PC-9 (cell line): ENCODE results near the gene SOAT2. TPM values are rescaled to one million over a fixed set of nuclear protein-coding genes. Genes with fewer than 3 reads are reported as not detected.

Source experiments
- BruUV-seq: library from RNA; stranded (reverse); fragments of 400-500 nt; replicated peaks from 2 replicates; lab custom pipeline; 2021; lab: Mats Ljungman, UMichigan
- CTCF ChIA-PET: fragments of 300-600 bp; sonication (Branson Sonifier 250); formaldehyde crosslinking; loops from one replicate; lab custom pipeline; 2022; ENCODE audit warnings: antibody characterized with exemption; lab: Charles Lee
- POLR2A ChIA-PET: fragments of 300-600 bp; sonication (Branson Sonifier 250); formaldehyde crosslinking; loops from one replicate; lab custom pipeline; 2022; ENCODE audit warnings: antibody characterized with exemption; ENCODE audit not compliant: unreplicated experiment; lab: Charles Lee
- DNase-seq, 2 experiments: peaks; one replicate each; pipeline versions ENCODE4 v3.0.0 to v3.0.0-alpha.2; 2015 to 2022; ENCODE audit warnings: mixed read lengths in 1 of 2
- H2AFZ ChIP-seq: fragments of 200-600 bp; sonication (generic); 2 replicates; pipeline ENCODE4 v1.8.1; 2017; ENCODE audit warnings: antibody characterized with exemption
- H3F3A ChIP-seq: fragments of 200-600 bp; sonication (generic); 2 replicates; pipeline ENCODE4 v1.8.1; 2017; ENCODE audit warnings: antibody characterized with exemption, mild to moderate bottlenecking, low read depth; ENCODE audit not compliant: insufficient read depth
- H3K27ac ChIP-seq: fragments of 200-600 bp; sonication (generic); 2 replicates; pipeline ENCODE4 v1.6.1; 2016; ENCODE audit warnings: mixed run types
- H3K27me3 ChIP-seq: fragments of 200-600 bp; sonication (generic); 2 replicates; pipeline ENCODE4 v1.6.1; 2016; ENCODE audit warnings: low read depth, mixed run types; ENCODE audit not compliant: insufficient read depth
- H3K36me3 ChIP-seq: fragments of 200-600 bp; sonication (generic); 2 replicates; pipeline ENCODE4 v1.6.1; 2016; ENCODE audit warnings: low read depth, mixed run types
- H3K4me1 ChIP-seq: fragments of 200-600 bp; sonication (generic); replicated peaks from 2 replicates; pipeline ENCODE4 v1.6.1; 2016; ENCODE audit warnings: mixed run types; ENCODE audit not compliant: insufficient read depth
- H3K4me2 ChIP-seq: fragments of 200-600 bp; sonication (generic); 2 replicates; pipeline ENCODE4 v1.6.1; 2017; ENCODE audit warnings: mixed run types
- H3K4me3 ChIP-seq: fragments of 200-600 bp; sonication (generic); 2 replicates; pipeline ENCODE4 v1.6.1; 2016; ENCODE audit warnings: mixed run types
- H3K79me2 ChIP-seq: fragments of 200-600 bp; sonication (generic); 2 replicates; pipeline ENCODE4 v1.6.1; 2017; ENCODE audit warnings: low read depth, mixed run types
- H3K9me2 ChIP-seq: fragments of 200-600 bp; sonication (generic); 2 replicates; pipeline ENCODE4 v1.8.1; 2017; ENCODE audit warnings: mild to moderate bottlenecking; ENCODE audit not compliant: insufficient read depth
- H3K9me3 ChIP-seq: fragments of 200-600 bp; sonication (generic); 2 replicates; pipeline ENCODE4 v1.8.1; 2016; ENCODE audit warnings: low read depth; ENCODE audit not compliant: insufficient read depth
- H4K20me1 ChIP-seq: fragments of 200-600 bp; sonication (generic); 2 replicates; pipeline ENCODE4 v1.8.1; 2017; ENCODE audit not compliant: insufficient read depth
- EZH2 ChIP-seq: fragments of 200-600 bp; sonication (generic); IDR thresholded peaks from 2 replicates; pipeline ENCODE4 v1.8.0; 2017; ENCODE audit warnings: antibody characterized with exemption, low read depth
- intact Hi-C: fragments of 100-400 bp; cut with micrococcal nuclease; formaldehyde crosslinking; loops from one replicate; pipeline ENCODE4 v1.10.0; 2022; ENCODE audit not compliant: unreplicated experiment
- total RNA-seq: library from RNA; stranded (reverse); gene quantifications from 2 replicates; pipeline ENCODE4 v1.2.3, GENCODE V29; 2021
- TF ChIP-seq, protein P1 (sequence below): fragments of 200-600 bp; sonication (generic); conservative IDR thresholded peaks from 2 replicates; pipeline ENCODE4 v1.6.1; 2017; ENCODE audit warnings: mixed run types, antibody characterized with exemption, mild to moderate bottlenecking, moderate library complexity

Gene SOAT2
- total RNA-seq, 1 experiment from 2014 or later: 0.79 TPM

DNA sequence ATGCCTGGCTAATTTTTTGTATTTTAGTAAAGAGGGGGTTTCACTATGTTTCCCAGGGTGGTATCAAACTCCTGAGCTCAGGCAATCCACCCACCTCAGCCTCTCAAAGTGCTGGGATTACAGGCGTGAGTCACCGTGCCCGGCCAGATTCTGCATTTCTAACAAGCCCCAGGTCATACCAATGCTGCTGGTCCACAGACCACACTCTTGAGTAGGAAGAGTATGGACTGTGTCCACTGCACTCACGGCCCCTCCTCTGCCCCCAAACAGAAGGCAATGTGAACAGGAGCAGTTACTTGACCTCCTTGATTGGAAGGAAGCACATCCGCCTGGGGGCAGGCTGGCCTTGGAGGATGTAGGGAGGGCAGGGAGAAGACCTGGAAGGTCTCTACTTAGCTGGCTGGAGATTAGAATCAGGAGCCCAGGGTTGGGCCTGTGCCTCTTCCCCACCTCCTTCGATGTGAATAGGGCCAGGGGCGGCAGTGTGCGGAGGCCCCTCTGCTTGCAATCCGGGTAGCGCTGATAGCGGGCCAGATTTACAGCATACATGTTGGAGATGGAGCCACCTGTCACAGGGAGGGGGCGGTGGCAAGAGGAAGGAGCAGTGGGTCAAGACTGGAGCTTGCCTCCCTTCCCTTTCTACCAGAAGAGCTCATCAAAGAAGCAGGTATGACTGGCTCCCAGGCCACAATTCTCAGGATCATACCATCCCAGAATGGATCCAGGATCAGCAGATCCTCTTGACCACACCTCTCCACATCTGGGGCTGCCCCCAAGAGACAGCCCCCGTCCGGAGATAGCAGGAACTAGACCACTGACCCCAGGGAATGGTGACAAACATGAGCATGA lies 67.8 kb downstream of the SOAT2 start:
- intact Hi-C loops: loop anchor here (10.0 kb wide), 1 partner anchor 106 kb away; no protein-coding TSS in a partner anchor
- no peaks in the 10 kb centered on the region for H3K9me3 ChIP-seq
- peaks cover 21% of the 10 kb centered on the region for H3K4me1 ChIP-seq
- H3K27ac ChIP-seq: no peak overlapping the region
- TF ChIP-seq, protein P1, sequence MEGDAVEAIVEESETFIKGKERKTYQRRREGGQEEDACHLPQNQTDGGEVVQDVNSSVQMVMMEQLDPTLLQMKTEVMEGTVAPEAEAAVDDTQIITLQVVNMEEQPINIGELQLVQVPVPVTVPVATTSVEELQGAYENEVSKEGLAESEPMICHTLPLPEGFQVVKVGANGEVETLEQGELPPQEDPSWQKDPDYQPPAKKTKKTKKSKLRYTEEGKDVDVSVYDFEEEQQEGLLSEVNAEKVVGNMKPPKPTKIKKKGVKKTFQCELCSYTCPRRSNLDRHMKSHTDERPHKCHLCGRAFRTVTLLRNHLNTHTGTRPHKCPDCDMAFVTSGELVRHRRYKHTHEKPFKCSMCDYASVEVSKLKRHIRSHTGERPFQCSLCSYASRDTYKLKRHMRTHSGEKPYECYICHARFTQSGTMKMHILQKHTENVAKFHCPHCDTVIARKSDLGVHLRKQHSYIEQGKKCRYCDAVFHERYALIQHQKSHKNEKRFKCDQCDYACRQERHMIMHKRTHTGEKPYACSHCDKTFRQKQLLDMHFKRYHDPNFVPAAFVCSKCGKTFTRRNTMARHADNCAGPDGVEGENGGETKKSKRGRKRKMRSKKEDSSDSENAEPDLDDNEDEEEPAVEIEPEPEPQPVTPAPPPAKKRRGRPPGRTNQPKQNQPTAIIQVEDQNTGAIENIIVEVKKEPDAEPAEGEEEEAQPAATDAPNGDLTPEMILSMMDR: no peak
- TF ChIP-seq EZH2: no peak
- no peaks in the 10 kb centered on the region for H3K36me3 ChIP-seq
- H3F3A ChIP-seq: peaks cover 15% of the 10 kb centered on the region; the same call in 1 of the 2 replicates
- DNase-seq: no peak
- CTCF ChIA-PET: no interaction called here
- H3K79me2 ChIP-seq: no peaks in the 10 kb centered on the region
- no peak overlapping the region for H3K4me3 ChIP-seq
- BruUV-seq: no TSS peak
- H2AFZ ChIP-seq: no peak overlapping the region
- no peaks in the 10 kb centered on the region for H3K27me3 ChIP-seq
- POLR2A ChIA-PET: no interaction called here
- no peak overlapping the region for H3K4me2 ChIP-seq
- no peaks in the 10 kb centered on the region for H4K20me1 ChIP-seq
- no peaks in the 10 kb centered on the region for H3K9me2 ChIP-seq

DNA sequence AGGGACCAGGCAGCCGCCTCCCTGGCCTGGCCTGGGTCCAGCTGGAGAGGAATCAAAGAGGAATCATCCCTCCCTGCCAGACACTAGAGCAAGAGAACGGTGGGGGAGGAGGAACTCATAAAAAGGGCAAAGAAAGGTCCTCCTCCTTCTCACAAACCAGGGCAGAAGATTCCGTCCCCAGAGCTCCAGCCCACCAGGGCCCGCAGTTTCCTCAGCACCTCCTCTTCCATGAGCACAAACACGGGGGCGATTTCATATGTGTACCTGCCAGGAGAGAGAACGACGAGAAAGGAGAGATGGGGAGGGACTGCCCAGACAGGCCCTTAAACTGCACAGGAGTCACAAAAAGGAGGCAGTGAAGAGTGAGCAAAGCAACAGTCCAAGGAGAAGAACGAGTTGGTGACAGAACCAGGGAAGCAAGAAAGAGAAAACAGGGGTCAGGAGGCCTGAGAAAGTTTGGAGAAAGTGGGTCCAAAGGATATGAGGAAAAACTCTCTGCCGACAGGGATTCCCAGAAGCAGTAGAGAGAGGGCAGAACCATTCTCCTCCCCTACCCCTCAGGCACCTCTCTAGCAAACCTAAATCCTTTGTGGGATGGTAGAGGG lies 68.5 kb downstream of the SOAT2 start:
- intact Hi-C loops: loop anchor here (10.0 kb wide), 1 partner anchor 107 kb away; no protein-coding TSS in a partner anchor
- Histone ChIP-seq H3K4me3 (no peak overlapping the region), H3K9me3 (no peaks in the 10 kb centered on the region), H3K27ac (no peak overlapping the region), H3K27me3 (no peaks in the 10 kb centered on the region), H3F3A (peaks cover 18% of the 10 kb centered on the region; the same call in 1 of the 2 replicates), H3K79me2 (no peaks in the 10 kb centered on the region), H3K36me3 (no peaks in the 10 kb centered on the region), H3K4me1 (peaks cover 17% of the 10 kb centered on the region), H3K9me2 (no peaks in the 10 kb centered on the region), H4K20me1 (no peaks in the 10 kb centered on the region), H3K4me2 (no peak overlapping the region), H2AFZ (no peak overlapping the region)
- TF ChIP-seq, protein P1: no peak
- no peak for TF ChIP-seq EZH2
- ChIA-PET POLR2A (interaction anchor here (0.7 kb wide), 1 partner anchor 81 kb away, joined by 4 read pairs; no protein-coding TSS in a partner anchor), CTCF (interaction anchor here (1.2 kb wide), 1 partner anchor 73 kb away, joined by 3 read pairs; no protein-coding TSS in a partner anchor)
- no TSS peak for BruUV-seq
- DNase-seq: no peak

DNA sequence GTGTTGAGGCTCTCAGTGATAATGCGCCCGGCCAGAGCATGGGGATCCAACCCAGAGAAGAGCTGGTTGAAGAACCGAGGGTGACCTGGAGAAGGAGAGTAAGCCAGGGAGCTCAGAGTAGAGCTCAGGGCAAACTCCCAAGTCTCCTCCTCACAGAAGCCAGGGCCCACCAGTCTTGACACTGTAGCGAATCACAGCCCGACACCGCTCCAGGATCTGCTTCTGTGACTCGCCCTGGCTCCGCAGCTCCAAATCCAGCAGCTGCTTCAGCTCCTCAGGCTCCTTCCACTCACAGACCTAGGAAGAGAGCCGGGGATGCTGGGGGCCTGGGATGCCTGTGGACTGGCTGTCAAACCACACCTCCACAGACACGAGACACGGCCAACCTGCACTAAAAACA lies 69.1 kb downstream of the SOAT2 start:
- no peak for DNase-seq
- ChIA-PET POLR2A (interaction anchor here (0.7 kb wide), 1 partner anchor 80 kb away, joined by 4 read pairs; no protein-coding TSS in a partner anchor), CTCF (interaction anchor here (1.2 kb wide), 1 partner anchor 73 kb away, joined by 3 read pairs; no protein-coding TSS in a partner anchor)
- H2AFZ ChIP-seq: no peak overlapping the region
- no peaks in the 10 kb centered on the region for H3K36me3 ChIP-seq
- no TSS peak for BruUV-seq
- intact Hi-C loops: loop anchor here (10.0 kb wide), 1 partner anchor 108 kb away; no protein-coding TSS in a partner anchor
- H3K9me2 ChIP-seq: no peaks in the 10 kb centered on the region
- H3K4me3 ChIP-seq: no peak overlapping the region
- peaks cover 18% of the 10 kb centered on the region; the same call in 1 of the 2 replicates for H3F3A ChIP-seq
- H3K4me1 ChIP-seq: peaks cover 14% of the 10 kb centered on the region
- H3K4me2 ChIP-seq: no peak overlapping the region
- H3K27me3 ChIP-seq: no peaks in the 10 kb centered on the region
- no peaks in the 10 kb centered on the region for H4K20me1 ChIP-seq
- no peaks in the 10 kb centered on the region for H3K79me2 ChIP-seq
- TF ChIP-seq, protein P1: no peak
- no peak for TF ChIP-seq EZH2
- H3K27ac ChIP-seq: no peak overlapping the region
- no peaks in the 10 kb centered on the region for H3K9me3 ChIP-seq
